Central memory CD8-positive, alpha-beta T cell (primary cell): ENCODE results near the gene PCYT1A.
"Not testable (repeated sequence)": the region's sequence is repeated elsewhere in the genome, so short reads cannot be mapped to it uniquely, and the experiment has no call there.

ENCODE experiments used
- ATAC-seq: fragments of 150-1000 bp; cut with Tn5 transposase; replicated peaks from 2 replicates; pipeline ENCODE4 v1.10.0; 2022; ENCODE audit warnings: mild to moderate bottlenecking, moderate FRiP score, moderate number of reproducible peaks; ENCODE audit not compliant: poor library complexity, severe bottlenecking; ENCODE audit errors: extremely low read depth
- DNase-seq, 2 donors: peaks; one replicate each; pipeline ENCODE4 v3.0.0; 2021; ENCODE audit warnings: low spot score in 2 of 2
- H3K27ac Mint-ChIP-seq: one replicate; pipeline ENCODE4 v1.8.0; 2022; ENCODE audit warnings: low read depth, mild to moderate bottlenecking, moderate library complexity, mixed read lengths
- H3K27me3 Mint-ChIP-seq: one replicate; pipeline ENCODE4 v1.8.0; 2022; ENCODE audit warnings: mixed read lengths
- H3K36me3 Mint-ChIP-seq: one replicate; pipeline ENCODE4 v1.8.0; 2022; ENCODE audit warnings: mild to moderate bottlenecking, moderate library complexity, mixed read lengths; ENCODE audit not compliant: insufficient read depth
- H3K4me1 Mint-ChIP-seq: one replicate; pipeline ENCODE4 v1.8.0; 2022; ENCODE audit warnings: mixed read lengths
- H3K4me3 Mint-ChIP-seq: one replicate; pipeline ENCODE4 v1.8.0; 2022; ENCODE audit warnings: mild to moderate bottlenecking, moderate library complexity, mixed read lengths
- H3K9me3 Mint-ChIP-seq: one replicate; pipeline ENCODE4 v1.8.0; 2022; ENCODE audit warnings: mixed read lengths

Gene PCYT1A

DNA sequence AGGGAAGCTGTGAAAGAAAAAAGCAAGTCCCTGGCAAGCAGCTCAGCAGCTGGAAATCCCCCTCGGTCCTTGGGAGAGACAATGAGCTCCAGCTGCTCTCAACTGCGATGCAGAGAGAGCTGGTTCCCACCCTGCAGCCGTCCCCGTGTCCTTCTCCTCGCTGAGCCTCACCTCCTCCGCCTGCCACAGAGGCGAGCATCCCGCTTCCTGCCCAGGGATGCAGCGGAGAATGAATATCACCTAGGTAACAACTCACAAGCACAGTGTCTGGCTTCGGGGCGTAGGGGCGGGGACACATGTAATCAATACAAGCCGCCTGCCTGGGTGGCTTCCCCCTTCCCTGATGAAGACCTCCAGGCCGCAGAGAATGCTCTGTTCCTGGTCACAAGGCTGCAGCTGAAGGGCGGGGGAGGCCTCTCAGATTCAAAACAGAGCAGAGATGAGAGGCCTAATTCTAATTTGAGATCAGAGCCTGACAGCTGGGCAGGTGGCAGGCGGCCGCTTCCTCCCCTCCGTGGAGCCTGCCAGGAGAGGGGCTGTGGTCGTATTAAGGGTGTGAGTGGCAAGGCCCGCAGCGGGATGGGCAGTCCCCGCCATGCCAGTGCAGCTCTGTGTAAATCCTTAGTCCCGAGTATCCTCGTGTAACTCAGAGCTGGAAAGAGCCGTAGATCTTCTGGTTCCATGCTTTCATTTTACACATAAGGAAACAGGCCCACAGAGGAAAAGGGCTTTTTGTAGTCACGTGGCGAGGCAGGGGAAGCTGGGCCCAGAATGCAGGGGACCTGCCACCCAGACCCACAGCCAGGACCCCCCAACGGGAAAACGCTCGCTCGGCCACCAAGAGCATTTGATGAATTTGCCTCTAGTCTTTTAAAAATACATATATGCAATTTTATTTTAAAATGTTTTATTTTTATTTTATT lies 100.6 kb downstream of the PCYT1A start:
- DNase-seq (no peak), ATAC-seq (peak; percentile 34)
- Mint-ChIP-seq H3K9me3 (no peaks in the 10 kb centered on the region), H3K36me3 (peaks cover 5% of the 10 kb centered on the region), H3K4me3 (peak overlapping the region; percentile 63), H3K27me3 (no peaks in the 10 kb centered on the region), H3K27ac (peak overlapping the region; percentile 88), H3K4me1 (peaks cover 31% of the 10 kb centered on the region)

DNA sequence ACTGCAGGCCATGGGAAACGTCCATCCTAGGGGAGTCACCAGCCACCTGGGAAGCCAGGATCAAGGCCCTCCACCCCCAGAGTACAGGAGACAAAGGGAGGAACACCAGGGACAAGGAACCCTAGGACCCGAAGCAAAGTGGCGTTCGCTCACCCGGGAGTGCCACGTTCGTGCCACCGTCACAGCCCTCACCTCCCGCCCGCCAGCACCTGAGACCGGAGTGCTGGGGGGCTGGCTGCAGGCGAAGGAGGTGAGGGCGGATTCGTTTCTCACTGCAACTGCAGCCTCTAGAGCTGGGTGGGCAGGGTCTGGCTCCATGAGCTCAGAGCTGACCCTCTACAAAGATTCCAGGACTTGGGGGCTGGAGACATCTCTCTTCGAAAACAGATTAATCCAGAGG lies 102.6 kb downstream of the PCYT1A start:
- ATAC-seq: no peak
- Mint-ChIP-seq H3K27ac (no peak overlapping the region), H3K9me3 (no peaks in the 10 kb centered on the region), H3K36me3 (peaks cover 7% of the 10 kb centered on the region), H3K4me1 (peaks cover 38% of the 10 kb centered on the region), H3K4me3 (no peak overlapping the region), H3K27me3 (no peaks in the 10 kb centered on the region)
- no peak for DNase-seq

DNA sequence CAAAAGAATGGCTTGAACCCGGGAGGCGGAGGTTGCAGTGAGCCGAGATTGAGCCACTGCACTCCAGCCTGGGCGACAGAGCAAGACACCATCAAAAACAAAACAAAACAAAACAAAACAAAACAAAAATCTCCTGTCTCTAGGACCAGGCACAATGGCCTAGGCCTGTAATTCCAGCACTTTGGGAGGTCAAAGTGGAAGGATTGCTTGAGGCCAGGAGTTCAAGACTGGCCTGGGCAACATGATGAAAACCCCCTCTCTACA lies 103.4 kb downstream of the PCYT1A start:
- ATAC-seq: not testable (repeated sequence)

DNA sequence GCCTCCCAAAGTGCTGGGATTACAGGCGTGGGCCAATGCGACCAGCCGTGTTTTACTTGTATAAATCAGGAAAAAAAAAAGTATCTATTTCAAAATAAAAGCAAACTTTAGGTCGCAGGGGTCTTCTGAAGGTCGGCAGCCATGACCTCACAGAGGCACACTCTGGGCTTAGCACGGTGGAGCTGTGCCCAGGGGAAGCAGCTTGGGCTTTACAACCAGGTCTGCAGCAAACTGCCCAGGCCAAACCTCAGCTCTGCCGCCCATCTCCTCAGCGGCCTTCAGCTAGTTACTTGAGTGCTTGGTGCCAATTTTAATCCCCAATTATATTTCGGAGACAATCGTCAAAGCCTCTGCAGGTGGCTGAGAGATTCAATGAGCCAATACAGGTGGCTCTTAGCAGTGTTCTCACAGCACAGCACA lies 106.4 kb downstream of the PCYT1A start:
- ATAC-seq (no peak), DNase-seq (no peak)
- Mint-ChIP-seq H3K36me3 (peaks cover 10% of the 10 kb centered on the region), H3K27me3 (no peaks in the 10 kb centered on the region), H3K27ac (peak overlapping the region; percentile 94), H3K4me3 (peak overlapping the region; percentile 57), H3K9me3 (no peaks in the 10 kb centered on the region), H3K4me1 (peaks cover 39% of the 10 kb centered on the region)

More for the DNA sequence above, 103.4 kb downstream of the PCYT1A start:
- H3K36me3 Mint-ChIP-seq, H3K4me3 Mint-ChIP-seq, H3K27me3 Mint-ChIP-seq, H3K27ac Mint-ChIP-seq, DNase-seq, H3K9me3 Mint-ChIP-seq: not testable (repeated sequence)
- H3K4me1 Mint-ChIP-seq: peaks cover 46% of the 10 kb centered on the region

DNA sequence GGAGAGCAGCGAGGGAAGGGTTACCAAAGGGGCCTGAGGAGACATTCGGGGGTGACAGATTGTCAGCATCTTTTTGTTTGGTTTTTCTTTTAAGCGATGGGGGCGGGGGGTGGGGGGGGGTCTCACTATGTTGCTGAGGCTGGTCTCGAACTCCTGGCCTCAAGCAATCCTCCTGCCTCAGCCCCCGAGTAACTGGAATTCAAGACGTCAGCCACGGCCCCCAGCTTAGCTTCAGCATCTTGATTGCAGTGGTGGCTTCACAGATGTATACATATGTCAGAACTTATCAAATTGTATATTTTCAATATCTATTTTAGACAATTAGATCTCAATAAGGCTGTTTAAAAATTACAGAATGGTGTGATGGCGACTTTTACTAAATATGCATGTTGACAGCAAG lies 107.2 kb downstream of the PCYT1A start:
- DNase-seq: no peak
- Mint-ChIP-seq H3K4me1 (peaks cover 39% of the 10 kb centered on the region), H3K4me3 (peak overlapping the region; percentile 76), H3K36me3 (peaks cover 10% of the 10 kb centered on the region), H3K27me3 (no peaks in the 10 kb centered on the region), H3K27ac (peak overlapping the region; percentile 97), H3K9me3 (no peaks in the 10 kb centered on the region)
- ATAC-seq: no peak
